Astrocyte of the spinal cord (primary cell): ENCODE data around the gene UBN2.

Source experiments
- DNase-seq: peaks from one replicate; pipeline ENCODE4 v3.0.0; 2011; ENCODE audit warnings: low read depth, low spot score
- H3K4me3 ChIP-seq: 2 replicates; pipeline ENCODE4 v1.5.1; 2011; ENCODE audit warnings: low read depth, mild to moderate bottlenecking, low read length, moderate library complexity
- in situ Hi-C: cut with HindIII; loops from 2 replicates; pipeline ENCODE4 v1.10.0; 2017; ENCODE audit warnings: low sequenced_read_pairs
- TF ChIP-seq, protein P1 (sequence below): IDR thresholded peaks from 2 replicates; pipeline ENCODE4 v1.5.1; 2012; ENCODE audit warnings: low read depth, mild to moderate bottlenecking, low read length, inconsistent platforms

The UBN2 gene

GRCh38 chr7:139230774-139231512 lies at the start of gene UBN2:
UBN2 (plus strand) TSS chr7:139231237; CDS start chr7:139231485, 248 bp downstream.
- in situ Hi-C loops: no loop called here
- H3K4me3 ChIP-seq: peak within 1 kb of the TSS; percentile 75
- TF ChIP-seq, protein P1, sequence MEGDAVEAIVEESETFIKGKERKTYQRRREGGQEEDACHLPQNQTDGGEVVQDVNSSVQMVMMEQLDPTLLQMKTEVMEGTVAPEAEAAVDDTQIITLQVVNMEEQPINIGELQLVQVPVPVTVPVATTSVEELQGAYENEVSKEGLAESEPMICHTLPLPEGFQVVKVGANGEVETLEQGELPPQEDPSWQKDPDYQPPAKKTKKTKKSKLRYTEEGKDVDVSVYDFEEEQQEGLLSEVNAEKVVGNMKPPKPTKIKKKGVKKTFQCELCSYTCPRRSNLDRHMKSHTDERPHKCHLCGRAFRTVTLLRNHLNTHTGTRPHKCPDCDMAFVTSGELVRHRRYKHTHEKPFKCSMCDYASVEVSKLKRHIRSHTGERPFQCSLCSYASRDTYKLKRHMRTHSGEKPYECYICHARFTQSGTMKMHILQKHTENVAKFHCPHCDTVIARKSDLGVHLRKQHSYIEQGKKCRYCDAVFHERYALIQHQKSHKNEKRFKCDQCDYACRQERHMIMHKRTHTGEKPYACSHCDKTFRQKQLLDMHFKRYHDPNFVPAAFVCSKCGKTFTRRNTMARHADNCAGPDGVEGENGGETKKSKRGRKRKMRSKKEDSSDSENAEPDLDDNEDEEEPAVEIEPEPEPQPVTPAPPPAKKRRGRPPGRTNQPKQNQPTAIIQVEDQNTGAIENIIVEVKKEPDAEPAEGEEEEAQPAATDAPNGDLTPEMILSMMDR: no peak
- peak; percentile 97 for DNase-seq

GRCh38 chr7:139181404-139181803 lies 49.6 kb upstream of the UBN2 start:
- in situ Hi-C loops: no loop called here
- no peak for DNase-seq
- H3K4me3 ChIP-seq: no peak overlapping the region
- TF ChIP-seq, protein P1: no peak

- DNase-seq: no peak
- TF ChIP-seq, protein P1: no peak
- in situ Hi-C loops: no loop called here
- no peak overlapping the region for H3K4me3 ChIP-seq
Observed at GRCh38 chr7:139182363-139182762, 48.7 kb upstream of the UBN2 start.

GRCh38 chr7:139183251-139183650 lies 47.8 kb upstream of the UBN2 start:
- DNase-seq: no peak
- H3K4me3 ChIP-seq: no peak overlapping the region
- TF ChIP-seq, protein P1: no peak
- in situ Hi-C loops: no loop called here

- TF ChIP-seq, protein P1: no peak
- H3K4me3 ChIP-seq: no peak overlapping the region
- no peak for DNase-seq
- in situ Hi-C loops: no loop called here
Observed at GRCh38 chr7:139183878-139184338, 47.1 kb upstream of the UBN2 start.

DNA sequence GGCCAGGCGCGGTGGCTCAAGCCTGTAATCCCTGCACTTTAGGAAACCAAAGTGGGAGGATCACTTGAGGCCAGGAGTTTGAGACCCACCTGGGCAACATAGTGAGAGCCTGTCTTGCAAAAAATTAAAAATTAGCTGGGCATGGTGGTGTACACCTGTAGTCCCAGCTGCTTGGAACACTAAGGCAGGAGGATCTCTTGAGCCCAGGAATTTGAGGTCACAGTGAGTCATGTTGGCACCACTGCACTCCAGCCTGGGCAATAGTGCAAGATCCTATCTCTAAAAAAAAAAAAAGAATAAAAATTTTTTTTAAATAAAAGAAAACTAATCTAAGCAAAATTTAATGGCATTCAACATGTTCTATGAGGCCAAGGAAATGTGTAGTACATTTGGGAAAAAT lies 44.9 kb upstream of the UBN2 start:
- no peak overlapping the region for H3K4me3 ChIP-seq
- no peak for DNase-seq
- TF ChIP-seq, protein P1: no peak
- in situ Hi-C loops: no loop called here

GRCh38 chr7:139189357-139189756 lies 41.7 kb upstream of the UBN2 start:
- no peak for DNase-seq
- H3K4me3 ChIP-seq: no peak overlapping the region
- TF ChIP-seq, protein P1: no peak
- in situ Hi-C loops: no loop called here
